Activated CD4-positive, alpha-beta T cell treated with anti-CD3 and anti-CD28 coated beads, Interleukin-2, amount 10 ng/mL, durations not matched to agents 24 days and 14 days (primary cell): ENCODE data around the gene SP110. TPM values are rescaled to one million over a fixed set of nuclear protein-coding genes. Genes with fewer than 3 reads are reported as not detected.
"Not testable (repeated sequence)": the region's sequence is repeated elsewhere in the genome, so short reads cannot be mapped to it uniquely, and the experiment has no call there.

Experiments used
- DNase-seq: peaks from one replicate; pipeline ENCODE4 v3.0.0; 2022
- H3K27ac Mint-ChIP-seq: one replicate; pipeline ENCODE4 v1.8.0; 2022; ENCODE audit warnings: mild to moderate bottlenecking, mixed read lengths
- H3K27me3 Mint-ChIP-seq: one replicate; pipeline ENCODE4 v1.8.0; 2022; ENCODE audit warnings: mixed read lengths
- H3K36me3 Mint-ChIP-seq: one replicate; pipeline ENCODE4 v1.8.0; 2022; ENCODE audit warnings: low read depth, mild to moderate bottlenecking, mixed read lengths
- H3K4me1 Mint-ChIP-seq: one replicate; pipeline ENCODE4 v1.8.0; 2021; ENCODE audit warnings: mixed read lengths
- H3K4me3 Mint-ChIP-seq: one replicate; pipeline ENCODE4 v1.8.0; 2022; ENCODE audit warnings: mild to moderate bottlenecking, moderate library complexity, mixed read lengths
- H3K9me3 Mint-ChIP-seq: one replicate; pipeline ENCODE4 v1.8.0; 2021; ENCODE audit warnings: mixed read lengths
- intact Hi-C: fragments of 100-400 bp; cut with micrococcal nuclease; formaldehyde crosslinking; loops from one replicate; pipeline ENCODE4 v1.15.1; 2023
- total RNA-seq: library from RNA; stranded (reverse); gene quantifications from 2 replicates; pipeline ENCODE4 v1.2.3, GENCODE V29; 2022

SP110 gene
- total RNA-seq, 1 donor from 2014 or later = 148 TPM

DNA sequence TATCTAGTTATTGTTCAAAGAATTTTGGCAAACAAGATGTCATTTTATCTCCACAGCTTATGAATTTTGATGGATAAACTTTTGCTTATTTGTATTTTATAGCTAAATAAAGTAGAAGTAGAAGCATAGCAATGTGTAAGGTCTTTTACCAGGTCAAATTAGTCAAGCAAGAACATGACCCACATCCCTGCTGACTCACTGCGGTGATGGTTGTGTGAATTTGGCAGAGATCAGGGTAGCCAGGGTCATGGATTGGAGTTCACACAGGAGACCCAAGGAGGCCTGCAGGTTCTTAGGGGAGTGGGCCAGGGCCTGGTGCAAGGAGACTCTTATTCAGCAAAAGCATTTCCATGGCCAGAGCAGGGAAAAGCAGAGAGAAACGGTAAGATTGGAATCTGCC is 24.4 kb upstream of the SP110 start:
- H3K27me3 Mint-ChIP-seq = no peaks in the 10 kb centered on the region
- H3K9me3 Mint-ChIP-seq = peaks cover 17% of the 10 kb centered on the region
- H3K4me1 Mint-ChIP-seq = peaks cover 9% of the 10 kb centered on the region
- H3K27ac Mint-ChIP-seq = no peak overlapping the region
- no peak overlapping the region for H3K4me3 Mint-ChIP-seq
- DNase-seq = no peak
- H3K36me3 Mint-ChIP-seq = peaks cover 40% of the 10 kb centered on the region
- intact Hi-C loops = no loop called here

DNA sequence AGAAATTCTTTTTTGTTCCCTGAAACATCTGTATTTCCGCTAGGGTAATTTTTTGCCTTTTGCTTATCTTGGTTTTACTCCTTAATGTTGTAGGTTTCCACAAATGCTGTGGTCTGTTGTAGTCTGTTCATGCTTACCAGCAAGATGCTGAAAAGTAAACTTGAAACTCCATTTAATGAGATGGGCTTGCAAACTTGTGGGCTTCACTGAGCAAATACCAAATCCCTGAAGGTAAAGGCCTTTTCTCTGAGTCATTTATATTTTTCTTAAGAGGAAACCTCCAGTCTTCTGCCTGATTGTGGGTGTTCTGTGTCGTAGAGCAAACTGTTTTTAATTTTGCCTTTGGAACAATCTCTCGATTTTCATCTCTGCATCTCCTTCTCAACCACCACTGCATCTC is 15.1 kb upstream of the SP110 start:
- peak overlapping the region; percentile 78 for H3K4me3 Mint-ChIP-seq
- H3K9me3 Mint-ChIP-seq = peaks cover 14% of the 10 kb centered on the region
- no peaks in the 10 kb centered on the region for H3K27me3 Mint-ChIP-seq
- peak; percentile 57 for DNase-seq
- peak overlapping the region; percentile 97 for H3K27ac Mint-ChIP-seq
- H3K4me1 Mint-ChIP-seq = peaks cover 44% of the 10 kb centered on the region
- intact Hi-C loops = loop anchor here (1.0 to 2.0 kb wide), 6 partner anchors 10 to 424 kb away; partner anchors contain the start of genes SP110 and SP140
- peaks cover 87% of the 10 kb centered on the region for H3K36me3 Mint-ChIP-seq

DNA sequence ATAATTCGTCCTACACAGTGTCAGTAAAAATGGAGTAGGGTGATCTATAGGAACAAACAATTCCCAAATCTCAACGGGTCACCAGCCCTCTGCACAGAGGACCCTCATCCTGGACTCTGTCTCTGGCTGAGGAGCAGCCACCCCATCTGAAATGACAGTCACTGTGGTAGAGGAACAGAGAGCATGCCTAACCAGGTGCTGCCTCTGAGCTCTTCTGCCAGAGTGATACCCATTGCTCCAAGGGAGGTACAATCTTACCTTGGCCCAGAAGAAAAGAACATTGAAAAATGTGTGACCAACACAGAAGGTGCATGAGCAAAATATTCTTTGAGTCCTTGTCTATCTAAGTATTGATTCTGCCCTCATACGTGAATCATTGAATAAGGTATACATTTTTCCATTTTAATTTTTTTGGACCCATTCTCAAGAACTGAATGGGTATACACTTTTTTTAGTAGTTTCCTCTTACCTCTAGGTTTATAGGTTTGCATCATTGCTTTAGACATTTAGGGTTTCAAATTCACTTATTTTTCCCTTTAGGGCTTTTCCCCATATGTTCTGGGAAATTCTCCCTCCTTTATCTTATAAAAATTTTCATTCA is 14.4 kb upstream of the SP110 start:
- Mint-ChIP-seq H3K27me3 (no peaks in the 10 kb centered on the region), H3K27ac (peak overlapping the region; percentile 97), H3K4me3 (peak overlapping the region; percentile 68), H3K4me1 (peaks cover 46% of the 10 kb centered on the region), H3K36me3 (peaks cover 87% of the 10 kb centered on the region), H3K9me3 (peaks cover 15% of the 10 kb centered on the region)
- DNase-seq = no peak
- intact Hi-C loops = loop anchor here (1.0 to 2.0 kb wide), 6 partner anchors 9 to 425 kb away; partner anchors contain the start of genes SP110 and SP140

DNA sequence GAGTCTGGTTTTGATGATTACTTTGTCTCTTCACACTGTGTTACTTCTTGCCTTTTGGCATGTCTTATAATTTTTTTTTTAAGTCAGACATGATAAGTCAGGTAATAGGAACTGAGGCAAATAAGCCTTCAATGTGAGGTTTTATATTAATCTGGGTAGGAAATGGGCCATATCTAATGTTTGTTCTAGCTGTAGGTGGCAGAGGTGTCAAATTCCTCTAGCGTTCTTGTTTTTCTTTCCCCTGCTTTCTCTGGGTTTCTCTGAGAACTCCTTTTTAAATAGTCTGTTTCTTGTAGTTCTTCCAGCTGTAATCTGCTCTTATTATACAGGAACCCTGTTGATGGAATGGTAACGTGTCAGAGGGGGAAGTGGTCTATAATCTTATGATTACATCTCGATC is 11.5 kb upstream of the SP110 start:
- DNase-seq = no peak
- peaks cover 80% of the 10 kb centered on the region for H3K36me3 Mint-ChIP-seq
- peak overlapping the region; percentile 84 for H3K27ac Mint-ChIP-seq
- no peaks in the 10 kb centered on the region for H3K27me3 Mint-ChIP-seq
- H3K9me3 Mint-ChIP-seq = peaks cover 15% of the 10 kb centered on the region
- intact Hi-C loops = no loop called here
- peaks cover 57% of the 10 kb centered on the region for H3K4me1 Mint-ChIP-seq
- peak overlapping the region; percentile 93 for H3K4me3 Mint-ChIP-seq

DNA sequence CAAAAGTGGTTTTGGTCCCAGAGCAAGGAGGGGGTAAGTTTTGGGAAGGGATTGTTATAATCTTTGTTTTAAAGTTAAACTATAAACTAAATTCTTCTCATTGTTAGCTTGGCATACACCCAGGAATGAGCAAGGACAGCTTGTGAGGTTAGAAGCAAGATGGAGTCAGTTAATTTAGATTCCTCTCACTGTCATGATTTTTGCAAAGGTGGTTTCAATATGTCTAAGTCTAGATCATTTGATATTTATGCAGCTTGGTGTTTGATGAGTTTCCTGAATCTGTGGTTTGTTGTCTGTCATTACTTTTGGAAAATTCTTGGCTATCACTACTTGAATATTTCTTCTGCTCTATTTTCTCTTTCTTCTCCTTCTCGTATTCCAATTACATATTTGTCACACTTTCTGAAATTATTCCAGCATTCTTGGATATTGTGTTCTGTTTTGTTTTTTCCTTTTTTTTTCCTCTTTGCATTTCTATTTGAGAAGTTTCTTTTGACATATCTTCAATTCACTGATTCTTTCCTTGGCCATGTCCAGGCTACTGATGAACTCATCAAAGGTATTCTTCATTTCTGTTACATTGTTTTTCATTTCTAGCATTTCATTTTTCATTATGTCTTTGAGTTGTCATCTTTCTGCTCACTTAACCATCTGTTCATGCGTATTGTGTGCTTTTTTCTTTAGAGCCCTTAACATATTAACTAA is 10.9 kb upstream of the SP110 start:
- intact Hi-C loops = no loop called here
- H3K36me3 Mint-ChIP-seq = peaks cover 77% of the 10 kb centered on the region
- no peak for DNase-seq
- peaks cover 15% of the 10 kb centered on the region for H3K9me3 Mint-ChIP-seq
- peak overlapping the region; percentile 93 for H3K4me3 Mint-ChIP-seq
- H3K4me1 Mint-ChIP-seq = peaks cover 53% of the 10 kb centered on the region
- H3K27me3 Mint-ChIP-seq = no peaks in the 10 kb centered on the region
- peak overlapping the region; percentile 71 for H3K27ac Mint-ChIP-seq

DNA sequence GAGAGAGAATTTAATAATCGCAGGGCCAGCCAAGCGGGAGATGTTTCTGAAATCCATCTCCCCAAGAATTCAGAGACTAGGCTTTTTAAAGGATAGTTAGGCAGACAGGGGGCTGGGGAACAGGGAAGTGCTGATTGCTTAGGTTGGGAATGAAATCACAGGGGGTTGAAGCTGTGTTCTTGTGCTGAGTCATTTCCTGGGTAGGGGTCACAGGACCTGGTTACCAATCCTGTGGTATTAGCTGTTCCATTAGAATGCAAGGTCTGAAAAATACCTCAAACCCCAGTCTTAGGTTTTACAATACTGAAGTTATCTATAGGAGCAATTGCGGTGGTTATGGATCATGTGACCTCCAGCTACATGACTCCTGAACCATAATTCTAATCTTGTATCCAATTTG is 10.3 kb upstream of the SP110 start:
- Mint-ChIP-seq H3K27me3 (no peaks in the 10 kb centered on the region), H3K27ac (peak overlapping the region; percentile 71), H3K4me1 (peaks cover 55% of the 10 kb centered on the region), H3K4me3 (peak overlapping the region; percentile 93), H3K36me3 (peaks cover 74% of the 10 kb centered on the region), H3K9me3 (peaks cover 15% of the 10 kb centered on the region)
- no peak for DNase-seq
- intact Hi-C loops = no loop called here

DNA sequence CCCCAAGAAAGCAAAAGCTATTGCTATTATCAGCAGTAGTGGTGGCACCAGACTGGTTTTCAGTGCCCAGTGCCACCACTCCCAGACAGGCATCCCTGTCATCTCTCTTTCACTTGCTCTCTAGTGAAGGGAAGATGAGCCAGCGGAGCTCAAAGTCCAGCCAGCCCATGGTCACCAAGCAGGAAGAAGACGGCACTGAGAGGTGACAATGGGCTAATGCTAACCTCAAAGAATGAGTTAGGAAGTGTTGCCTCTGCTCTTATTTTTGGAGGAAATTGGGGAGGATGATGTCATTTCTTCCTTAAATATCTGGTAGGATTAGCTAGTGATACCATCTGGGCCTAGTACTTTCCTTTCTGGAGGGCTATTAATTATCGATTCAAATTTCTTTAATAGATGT is 7.4 kb upstream of the SP110 start:
- Mint-ChIP-seq H3K4me3 (peak overlapping the region; percentile 93), H3K27ac (peak overlapping the region; percentile 89), H3K27me3 (no peaks in the 10 kb centered on the region), H3K9me3 (peaks cover 15% of the 10 kb centered on the region), H3K36me3 (peaks cover 63% of the 10 kb centered on the region), H3K4me1 (peaks cover 67% of the 10 kb centered on the region)
- intact Hi-C loops = loop anchor here (2.0 to 5.0 kb wide), 3 partner anchors 42 to 385 kb away; no protein-coding TSS in a partner anchor
- no peak for DNase-seq

DNA sequence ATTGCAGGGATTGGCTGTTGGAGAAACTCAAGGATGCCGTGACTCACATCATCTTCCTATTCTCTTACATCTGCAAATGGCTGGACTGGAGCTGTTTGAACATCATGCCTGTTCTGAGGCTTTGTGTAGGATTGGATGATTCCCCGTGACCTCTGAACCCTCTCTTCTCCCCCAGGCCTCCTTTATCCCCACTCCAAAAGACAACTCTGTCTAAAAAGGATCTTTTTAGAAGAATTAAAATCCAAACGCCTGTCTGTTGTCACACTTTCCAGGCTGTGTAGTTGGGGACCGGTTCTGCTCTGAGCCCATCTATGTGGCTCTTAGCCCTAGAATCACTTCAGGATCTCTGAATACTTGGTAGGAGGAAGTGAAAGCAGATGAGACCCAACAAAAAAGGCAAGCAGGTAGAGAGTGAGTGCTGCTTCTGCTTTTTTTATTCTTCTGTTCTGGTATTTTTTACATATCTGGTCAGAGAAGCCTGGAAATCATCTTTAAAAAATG is 6.3 kb upstream of the SP110 start:
- Mint-ChIP-seq H3K9me3 (peaks cover 11% of the 10 kb centered on the region), H3K27ac (peak overlapping the region; percentile 98), H3K36me3 (peaks cover 51% of the 10 kb centered on the region), H3K4me1 (peaks cover 67% of the 10 kb centered on the region), H3K4me3 (peak overlapping the region; percentile 85), H3K27me3 (no peaks in the 10 kb centered on the region)
- intact Hi-C loops = loop anchor here (2.0 to 5.0 kb wide), 3 partner anchors 43 to 386 kb away; no protein-coding TSS in a partner anchor
- peak; percentile 75 for DNase-seq

DNA sequence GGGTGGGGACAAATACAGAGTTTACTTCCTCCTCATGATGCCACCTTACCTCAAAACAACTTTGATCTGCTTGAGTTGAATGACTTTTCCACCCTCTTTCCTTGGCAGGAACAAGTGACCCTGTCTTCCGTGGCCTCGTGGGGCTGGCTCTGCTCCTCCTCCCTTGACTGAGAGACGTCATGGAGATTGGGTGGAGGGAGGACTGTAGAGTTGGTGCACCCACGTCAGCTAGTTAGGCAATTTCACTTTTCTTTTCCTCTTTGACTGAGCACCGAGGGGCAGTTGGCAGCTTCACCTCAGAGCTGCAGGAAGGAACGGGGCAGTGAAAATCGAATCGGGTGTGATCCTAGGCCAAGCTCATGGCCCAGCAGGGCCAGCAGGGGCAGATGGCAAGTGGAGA is 5.7 kb upstream of the SP110 start, which contains the start of gene SP140:
Gene SP140, plus strand, starts transcription at position 251 of the 400 bp plus-strand sequence. Its CDS starts 109 bp downstream, at position 360.
- peak; percentile 95 for DNase-seq
- H3K36me3 Mint-ChIP-seq = peaks cover 46% of the 10 kb centered on the region
- H3K27me3 Mint-ChIP-seq = no peaks in the 10 kb centered on the region
- peak within 1 kb of the TSS; percentile 85 for H3K4me3 Mint-ChIP-seq
- intact Hi-C loops = loop anchor here (1.0 to 5.0 kb wide), 5 partner anchors 9 to 387 kb away; no protein-coding TSS in a partner anchor
- H3K9me3 Mint-ChIP-seq = peaks cover 6% of the 10 kb centered on the region
- peaks cover 62% of the 10 kb centered on the region for H3K4me1 Mint-ChIP-seq
- peak within 1 kb of the TSS; percentile 98 for H3K27ac Mint-ChIP-seq

DNA sequence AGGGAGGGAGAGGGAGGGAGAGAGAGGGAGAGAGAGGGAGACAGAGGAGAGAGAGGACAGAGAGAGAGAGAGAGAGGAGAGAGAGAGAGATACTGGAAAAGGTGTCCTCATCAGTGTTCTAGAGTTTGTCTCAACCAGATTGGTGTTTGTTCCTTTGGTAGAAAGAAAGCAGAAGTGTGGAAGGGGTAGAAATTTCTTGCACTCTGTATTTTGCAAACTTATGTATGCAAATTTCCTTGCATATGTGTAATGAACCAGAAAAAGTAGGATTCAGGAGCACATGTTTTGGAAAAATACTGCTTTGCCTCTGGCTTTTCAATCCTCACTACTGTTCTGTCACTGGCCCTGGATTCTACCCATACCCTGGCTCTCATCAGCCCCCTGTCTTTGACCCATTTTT is 4.7 kb upstream of the SP110 start:
- Mint-ChIP-seq H3K4me3 (peak overlapping the region; percentile 85), H3K4me1 (peaks cover 64% of the 10 kb centered on the region)

DNA sequence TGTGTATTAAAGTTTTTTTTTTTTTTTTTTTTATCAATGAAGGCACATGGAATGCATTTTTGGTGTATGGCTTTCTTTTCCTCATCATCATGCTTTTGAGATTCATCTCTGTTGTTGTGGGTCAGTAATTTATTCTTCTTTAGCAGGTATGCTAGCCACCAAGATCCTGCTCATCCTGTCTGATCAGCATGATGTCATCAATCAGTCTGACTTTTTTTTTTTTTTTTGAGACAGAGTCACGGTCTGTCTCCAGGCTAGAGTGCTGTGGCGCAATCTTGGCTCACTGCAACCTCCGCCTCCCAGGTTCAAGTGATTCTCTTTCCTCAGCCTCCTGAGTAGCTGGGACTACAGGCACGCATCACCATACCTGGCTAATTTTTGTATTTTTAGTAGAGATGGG is 3.0 kb upstream of the SP110 start:
- H3K9me3 Mint-ChIP-seq, H3K27me3 Mint-ChIP-seq, DNase-seq: not testable (repeated sequence)
- intact Hi-C loops = loop anchor here (5.0 kb wide), 1 partner anchor 574 kb away; no protein-coding TSS in a partner anchor
- peaks cover 64% of the 10 kb centered on the region for H3K4me1 Mint-ChIP-seq
- peak overlapping the region; percentile 6 for H3K4me3 Mint-ChIP-seq
- H3K27ac Mint-ChIP-seq = peak overlapping the region; percentile 78
- peaks cover 43% of the 10 kb centered on the region for H3K36me3 Mint-ChIP-seq

More for the DNA sequence above, 4.7 kb upstream of the SP110 start:
- DNase-seq = no peak
- no peaks in the 10 kb centered on the region for H3K9me3 Mint-ChIP-seq
- intact Hi-C loops = loop anchor here (2.0 to 5.0 kb wide), 3 partner anchors 30 to 573 kb away; no protein-coding TSS in a partner anchor
- peaks cover 46% of the 10 kb centered on the region for H3K36me3 Mint-ChIP-seq
- peak overlapping the region; percentile 98 for H3K27ac Mint-ChIP-seq
- H3K27me3 Mint-ChIP-seq = no peaks in the 10 kb centered on the region

DNA sequence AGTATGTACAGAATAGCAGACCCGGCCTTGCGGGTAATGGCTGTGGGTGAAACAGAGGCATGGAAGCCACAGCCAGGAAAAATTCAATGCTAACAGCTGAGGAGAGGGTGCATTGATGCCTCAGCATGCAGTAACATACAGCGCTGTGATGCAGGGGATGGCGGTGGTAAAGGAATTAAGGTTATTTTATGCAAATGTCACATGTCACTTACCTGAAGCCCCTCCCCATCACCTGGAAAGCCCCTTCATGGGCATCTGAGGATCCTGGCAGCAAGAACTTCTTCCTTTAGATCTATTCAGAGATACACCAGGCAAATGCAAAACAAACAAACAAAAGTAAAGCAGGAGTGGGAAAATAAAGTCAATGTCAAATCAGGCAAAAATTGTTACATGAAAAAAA is 1.7 kb upstream of the SP110 start:
- DNase-seq = no peak
- intact Hi-C loops = loop anchor here (2.0 to 5.0 kb wide), 2 partner anchors 97 to 576 kb away; no protein-coding TSS in a partner anchor
- peak overlapping the region; percentile 2 for H3K27ac Mint-ChIP-seq
- no peaks in the 10 kb centered on the region for H3K27me3 Mint-ChIP-seq
- H3K36me3 Mint-ChIP-seq = peaks cover 47% of the 10 kb centered on the region
- H3K4me3 Mint-ChIP-seq = no peak overlapping the region
- H3K9me3 Mint-ChIP-seq = no peaks in the 10 kb centered on the region
- peaks cover 65% of the 10 kb centered on the region for H3K4me1 Mint-ChIP-seq

DNA sequence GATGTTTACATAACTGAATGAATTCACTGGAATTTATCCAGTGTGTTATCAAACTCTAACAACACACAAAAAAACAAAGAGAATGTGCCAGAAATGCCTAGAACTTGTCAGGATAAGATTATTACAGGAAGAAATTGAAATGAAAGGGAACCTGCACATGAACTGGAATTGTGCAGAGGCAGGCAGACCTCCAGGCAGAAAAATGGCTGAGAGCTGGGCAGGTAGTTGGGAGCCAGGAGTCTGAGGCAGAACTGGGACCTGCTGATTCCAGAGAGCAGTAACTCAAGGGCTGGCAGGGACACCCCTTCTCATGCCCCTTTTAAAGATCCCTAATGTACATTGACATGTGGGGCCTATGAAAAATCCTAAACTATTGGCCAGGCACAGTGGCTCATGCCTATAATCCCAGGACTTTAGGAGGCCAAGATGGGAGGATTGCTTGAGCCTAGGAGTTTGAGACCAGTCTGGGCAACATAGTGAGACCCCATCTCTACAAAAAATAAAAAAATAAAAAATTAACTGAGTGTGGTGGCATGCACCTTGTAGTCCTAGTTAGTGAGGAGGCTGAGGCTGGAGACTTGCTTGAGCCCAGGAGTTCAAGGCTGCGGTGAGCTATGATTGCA is 674 bp upstream of the SP110 start:
- peaks cover 52% of the 10 kb centered on the region for H3K36me3 Mint-ChIP-seq
- DNase-seq = no peak
- intact Hi-C loops = loop anchor here (2.0 to 5.0 kb wide), 2 partner anchors 98 to 577 kb away; no protein-coding TSS in a partner anchor
- H3K27me3 Mint-ChIP-seq = no peaks in the 10 kb centered on the region
- peaks cover 69% of the 10 kb centered on the region for H3K4me1 Mint-ChIP-seq
- peaks cover 4% of the 10 kb centered on the region for H3K9me3 Mint-ChIP-seq
- peak overlapping the region; percentile 98 for H3K4me3 Mint-ChIP-seq
- H3K27ac Mint-ChIP-seq = peak overlapping the region; percentile 98
